Left cardiac atrium (tissue), 2 donors: ENCODE data around the gene NPEPL1. TPM values are rescaled to one million over a fixed set of nuclear protein-coding genes. Genes with fewer than 3 reads are reported as not detected.

Source experiments
- total RNA-seq, 2 donors: library from RNA; stranded (reverse); fragmentation: NEBNext Ultra II Directional; extraction: Animal tissue kit (Norgen Biotek cat#: 25700); gene quantifications; one replicate each; pipeline ENCODE4 v1.2.1, GENCODE V29; 2021
- donor health status: DM: no; HTN: yes; CAD: no; lungs with severe emphysema.
- donor health status: DM: yes; HTN: yes; CAD: no.

The NPEPL1 gene
- total RNA-seq, 2 donors from 2014 or later: 19.7 to 20.0 TPM

Other genes starting within 250 kb of the NPEPL1 start
- 1 to 10 TPM in 1 of 2 donors, under 1 TPM in 1; 0.44 to 1.3 TPM for gene APCDD1L, start 177.4 kb upstream of the NPEPL1 start, total RNA-seq
- 10 to 100 TPM; 22.8 to 32.0 TPM for gene STX16, start 41.5 kb upstream of the NPEPL1 start, total RNA-seq
- under 1 TPM; 0.37 to 0.80 TPM for gene GNAS-AS1, start 158.1 kb downstream of the NPEPL1 start, total RNA-seq
- 1,000 to 10,000 TPM; 1,020 to 1,609 TPM for gene GNAS, start 159.9 kb downstream of the NPEPL1 start, total RNA-seq